Middle frontal gyrus (tissue), 1 donor: ENCODE measurements around the gene AQP10.
"Not testable (repeated sequence)": the region's sequence is repeated elsewhere in the genome, so short reads cannot be mapped to it uniquely, and the experiment has no call there.

Experiments
- DNase-seq: peaks from one replicate; pipeline ENCODE4 v3.0.0-alpha.2; 2015; ENCODE audit warnings: low spot score; ENCODE audit errors: extremely low spot score

Gene AQP10

DNA sequence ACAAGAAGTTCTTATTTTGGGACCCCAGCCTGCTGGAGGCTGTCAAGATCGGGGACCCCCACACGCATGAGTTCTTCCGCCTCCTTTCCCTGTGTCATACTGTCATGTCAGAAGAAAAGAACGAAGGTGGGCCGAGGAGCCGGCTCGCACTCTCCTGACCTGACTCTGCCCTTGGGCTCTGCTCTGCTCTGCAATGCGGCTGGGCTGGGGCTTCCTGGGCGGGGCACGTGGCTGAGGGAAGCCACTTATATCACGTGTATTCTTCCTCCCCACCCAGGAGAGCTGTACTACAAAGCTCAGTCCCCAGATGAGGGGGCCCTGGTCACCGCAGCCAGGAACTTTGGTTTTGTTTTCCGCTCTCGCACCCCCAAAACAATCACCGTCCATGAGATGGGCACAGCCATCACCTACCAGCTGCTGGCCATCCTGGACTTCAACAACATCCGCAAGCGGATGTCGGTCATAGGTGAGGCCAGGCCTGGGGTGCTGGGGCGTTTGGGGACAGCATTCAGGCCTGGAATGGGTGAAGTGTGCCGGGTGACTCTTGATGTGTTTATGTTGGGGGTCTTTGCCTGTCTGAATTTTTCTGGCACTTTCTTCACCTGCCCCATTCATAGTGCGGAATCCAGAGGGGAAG, 22.1 kb downstream of the AQP10 start:
- DNase-seq = no peak

- DNase-seq = no peak
Measured at GRCh38 chr1:154344977-154345837, 24.3 kb downstream of the AQP10 start.

- DNase-seq = no peak
Measured at GRCh38 chr1:154346276-154346917, 25.5 kb downstream of the AQP10 start.

DNA sequence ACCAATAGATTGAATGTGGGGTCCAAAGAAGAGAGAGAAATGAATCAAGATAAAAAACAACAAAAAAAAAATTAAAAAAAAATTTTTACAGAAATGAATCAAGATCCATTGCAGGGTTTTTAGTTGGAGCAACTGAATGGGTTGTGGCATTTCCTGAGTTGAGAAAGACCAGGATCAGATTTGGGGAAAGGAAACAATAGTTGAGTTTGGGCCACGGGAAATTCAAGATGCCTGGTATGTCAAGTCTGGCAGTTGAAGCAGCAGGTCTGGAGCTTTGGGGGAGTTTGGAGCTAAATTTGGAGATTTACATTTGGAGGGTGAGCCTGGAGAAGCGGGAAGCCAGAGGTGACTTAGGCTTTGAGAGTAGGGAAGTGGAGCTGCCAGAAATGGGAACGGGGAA, 27.1 kb downstream of the AQP10 start:
- no peak for DNase-seq

- no peak for DNase-seq
Measured at GRCh38 chr1:154348429-154349076, 27.7 kb downstream of the AQP10 start.

- no peak for DNase-seq
Measured at GRCh38 chr1:154349121-154349520, 28.2 kb downstream of the AQP10 start.

DNA sequence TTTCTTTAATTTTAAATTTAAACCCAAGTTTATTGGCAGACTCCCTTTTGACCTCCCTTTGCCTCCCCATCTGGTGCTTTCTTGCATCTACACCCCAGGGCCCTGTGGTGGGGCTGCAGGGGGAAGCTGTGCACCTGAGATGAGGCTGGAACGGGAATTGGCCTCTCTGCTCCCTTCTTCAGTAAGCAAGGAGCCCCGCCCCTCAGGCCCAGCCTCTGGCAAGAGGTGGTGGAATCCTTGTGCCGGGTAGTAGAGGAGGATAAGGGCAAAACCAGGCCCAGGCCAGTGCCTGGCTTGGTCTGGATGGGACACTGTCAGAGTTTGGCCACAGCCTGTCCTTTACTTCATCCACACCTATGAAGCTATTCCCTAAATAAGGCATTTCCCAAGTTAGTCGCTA, 29.5 kb downstream of the AQP10 start:
- DNase-seq = no peak

- DNase-seq = no peak
Measured at GRCh38 chr1:154351363-154352068, 30.6 kb downstream of the AQP10 start.

- no peak for DNase-seq
Measured at GRCh38 chr1:154352245-154352580, 31.3 kb downstream of the AQP10 start.

- no peak for DNase-seq
Measured at GRCh38 chr1:154352581-154353459, 31.9 kb downstream of the AQP10 start.

DNA sequence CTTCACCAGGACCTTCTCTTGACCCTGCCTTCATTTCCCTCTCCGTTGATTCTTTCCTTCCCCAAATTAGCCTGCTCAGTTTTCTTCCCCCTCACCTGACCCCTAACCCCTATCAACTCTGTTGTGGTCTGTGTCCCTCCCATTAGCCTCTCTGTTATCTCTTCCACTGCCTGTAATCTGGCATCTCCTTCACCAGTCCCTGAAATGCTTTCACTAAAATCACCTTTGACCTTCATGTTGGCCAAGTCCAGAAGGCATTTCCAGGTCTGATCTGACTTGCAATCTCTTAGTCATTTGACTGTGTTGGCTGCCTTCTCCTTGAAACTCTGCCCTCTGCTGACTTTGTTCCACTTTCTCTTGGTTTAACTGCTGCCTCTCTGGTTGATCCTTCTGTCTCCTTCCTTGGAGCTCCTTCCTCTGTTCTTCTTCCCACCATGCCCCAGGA, 32.6 kb downstream of the AQP10 start:
- DNase-seq = no peak

GRCh38 chr1:154353966-154354365, 33.1 kb downstream of the AQP10 start:
- DNase-seq = no peak

- no peak for DNase-seq
Measured at GRCh38 chr1:154358519-154358918, 37.6 kb downstream of the AQP10 start.

DNA sequence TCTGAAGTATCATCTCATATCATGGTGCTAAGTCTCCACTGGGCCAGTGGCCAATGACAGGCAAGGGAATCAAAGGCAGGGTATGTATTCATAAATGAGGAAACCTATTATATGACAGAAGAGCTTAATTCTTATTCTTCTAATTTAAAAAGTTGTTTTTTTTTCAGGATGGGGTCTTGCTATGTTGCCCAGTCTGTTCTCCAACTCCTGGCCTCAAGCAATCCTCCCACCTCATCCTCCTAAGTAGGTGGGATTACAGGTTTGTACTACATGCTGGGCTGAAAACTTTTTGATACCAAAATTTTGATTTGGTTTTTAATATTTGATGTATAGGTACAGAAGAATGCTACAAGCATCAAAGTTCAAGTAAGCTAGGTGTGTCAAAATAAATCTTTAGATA, 39.4 kb downstream of the AQP10 start:
- DNase-seq = no peak

DNA sequence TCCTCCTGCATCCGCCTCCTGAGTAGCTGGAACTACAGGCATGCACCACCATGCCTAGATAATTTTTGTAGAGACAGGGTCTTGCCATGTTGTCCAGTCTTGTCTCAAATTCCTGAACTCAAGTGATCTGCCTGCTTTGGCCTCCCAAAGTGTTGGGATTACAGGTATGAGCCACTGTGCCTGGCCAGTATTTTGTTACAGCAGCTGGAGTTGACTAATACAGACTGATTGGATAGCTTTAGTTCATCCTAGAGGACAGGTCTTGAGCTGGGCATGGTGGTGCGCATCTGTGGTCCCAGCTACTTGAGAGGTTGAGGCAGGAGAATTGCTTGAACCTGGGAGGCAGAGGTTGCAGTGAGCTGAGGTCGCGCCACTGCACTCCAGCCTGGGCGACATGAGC, 40.0 kb downstream of the AQP10 start:
- not testable (repeated sequence) for DNase-seq

DNA sequence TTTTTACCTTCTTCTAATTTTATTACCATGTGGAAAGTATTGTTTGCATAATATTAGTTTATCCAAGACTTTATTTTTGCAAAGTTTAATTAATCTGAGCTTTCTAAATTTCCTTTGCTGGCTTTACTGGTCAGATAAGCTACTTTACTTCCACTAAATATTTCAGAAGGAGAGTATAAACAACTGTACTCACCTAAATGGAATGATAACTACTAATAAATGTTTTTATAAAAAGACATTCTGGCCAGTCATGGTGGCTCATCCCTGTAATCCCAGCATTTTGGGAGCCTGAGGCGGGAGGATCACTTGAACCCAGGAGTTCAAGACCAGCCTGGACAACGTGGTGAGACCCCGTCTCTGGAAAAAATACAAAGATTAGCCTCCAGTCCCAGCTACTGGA, 40.5 kb downstream of the AQP10 start:
- no peak for DNase-seq

DNA sequence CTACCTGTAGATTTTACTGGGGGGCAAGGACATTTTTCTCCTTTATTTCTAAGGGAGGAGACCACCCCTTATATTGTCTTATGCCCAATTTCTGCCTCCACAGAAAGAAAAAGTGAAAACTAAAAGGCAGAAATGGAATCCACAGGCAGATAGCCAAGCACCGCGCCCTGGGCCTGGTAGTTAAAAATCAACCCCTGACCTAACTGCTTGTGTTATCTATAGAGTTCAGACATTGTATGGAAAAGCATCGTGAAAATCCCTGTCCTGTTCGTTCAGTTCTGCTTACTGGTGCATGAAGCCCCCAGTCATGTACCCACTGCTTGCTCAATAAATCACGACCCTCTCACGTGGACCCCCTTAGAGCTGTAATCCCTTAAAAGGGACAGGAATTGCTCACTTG, 50.5 kb downstream of the AQP10 start:
- DNase-seq = no peak

- DNase-seq = not testable (repeated sequence)
Measured at GRCh38 chr1:154373777-154374357, 53.0 kb downstream of the AQP10 start.
